Activated CD8-positive, alpha-beta memory T cell treated with anti-CD3 and anti-CD28 coated beads, Interleukin-2, amount 50 U/mL, for 24 hours (primary cell): ENCODE results near the gene WDR81.
"Not testable (repeated sequence)": the region's sequence is repeated elsewhere in the genome, so short reads cannot be mapped to it uniquely, and the experiment has no call there.

Experiments used
- DNase-seq: peaks from one replicate; pipeline ENCODE4 v3.0.0-alpha.2; 2020; ENCODE audit errors: extremely low read depth

WDR81 gene

DNA sequence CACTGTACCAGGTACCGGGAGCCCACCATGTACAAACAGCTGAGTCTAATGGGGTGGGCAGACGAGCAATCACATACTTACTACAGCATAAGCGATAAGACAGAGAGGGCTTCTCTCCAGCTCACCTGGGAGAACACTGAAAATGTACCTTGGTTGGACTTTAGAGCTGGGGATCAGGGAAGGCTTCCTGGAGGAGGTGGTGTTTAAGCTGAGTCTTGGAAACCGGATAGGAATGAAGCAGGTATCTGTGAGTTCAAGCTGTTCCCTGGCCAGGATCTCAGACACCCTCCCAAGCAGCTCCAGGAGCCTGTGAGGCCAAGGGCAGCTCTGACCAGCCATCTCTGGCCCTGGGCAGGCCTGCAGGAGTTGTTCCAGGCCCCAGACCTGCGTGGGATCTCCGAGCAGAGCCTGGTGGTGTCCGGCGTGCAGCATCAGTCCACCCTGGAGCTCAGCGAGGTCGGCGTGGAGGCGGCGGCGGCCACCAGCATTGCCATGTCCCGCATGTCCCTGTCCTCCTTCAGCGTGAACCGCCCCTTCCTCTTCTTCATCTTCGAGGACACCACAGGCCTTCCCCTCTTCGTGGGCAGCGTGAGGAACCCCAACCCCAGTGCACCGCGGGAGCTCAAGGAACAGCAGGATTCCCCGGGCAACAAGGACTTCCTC, 29.4 kb downstream of the WDR81 start:
- no peak for DNase-seq

DNA sequence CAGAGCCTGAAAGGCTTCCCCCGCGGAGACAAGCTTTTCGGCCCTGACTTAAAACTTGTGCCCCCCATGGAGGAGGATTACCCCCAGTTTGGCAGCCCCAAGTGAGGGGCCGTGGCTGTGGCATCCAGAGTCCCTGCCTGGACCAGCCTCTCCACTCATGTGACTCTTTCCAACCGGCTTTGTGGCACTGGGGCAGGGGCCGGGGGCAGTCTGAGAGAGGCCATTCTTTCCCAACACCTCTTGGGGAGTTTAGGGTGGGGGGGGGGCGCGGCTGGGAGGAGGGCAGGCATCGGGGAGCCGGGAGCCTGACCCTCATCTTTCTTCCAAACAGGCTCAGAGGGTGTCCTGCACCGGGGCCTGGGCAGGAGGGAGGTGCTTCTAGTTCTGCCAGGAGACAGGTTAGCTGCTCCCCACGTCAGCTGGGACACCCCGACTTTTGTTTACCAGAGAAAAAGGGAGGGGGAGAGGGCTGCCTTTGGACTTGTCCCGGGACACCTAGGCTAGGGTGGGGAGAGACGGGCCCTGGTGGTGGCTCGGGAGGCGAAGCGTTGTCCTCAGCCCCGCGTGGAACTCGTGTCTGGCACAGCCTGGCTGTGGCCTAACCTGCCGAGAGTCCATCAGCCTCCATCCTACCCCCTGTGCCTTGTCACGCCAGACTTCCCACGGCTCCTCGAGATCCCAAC, 30.1 kb downstream of the WDR81 start:
- DNase-seq: no peak

DNA sequence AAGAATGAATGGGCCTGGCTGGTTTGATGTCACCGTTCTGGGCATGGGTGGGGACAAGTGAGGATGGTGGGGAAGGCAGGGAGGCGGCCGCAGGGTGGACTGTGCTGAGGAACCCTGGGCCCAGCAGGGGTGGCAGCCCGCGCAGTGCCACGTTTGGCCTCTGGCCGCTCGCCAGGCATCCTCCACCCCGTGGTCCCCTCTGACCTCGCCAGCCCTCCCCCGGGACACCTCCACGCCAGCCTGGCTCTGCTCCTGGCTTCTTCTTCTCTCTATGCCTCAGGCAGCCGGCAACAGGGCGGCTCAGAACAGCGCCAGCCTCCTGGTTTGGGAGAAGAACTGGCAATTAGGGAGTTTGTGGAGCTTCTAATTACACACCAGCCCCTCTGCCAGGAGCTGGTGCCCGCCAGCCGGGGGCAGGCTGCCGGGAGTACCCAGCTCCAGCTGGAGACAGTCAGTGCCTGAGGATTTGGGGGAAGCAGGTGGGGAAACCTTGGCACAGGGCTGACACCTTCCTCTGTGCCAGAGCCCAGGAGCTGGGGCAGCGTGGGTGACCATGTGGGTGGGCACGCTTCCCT, 30.8 kb downstream of the WDR81 start:
- DNase-seq: no peak

DNA sequence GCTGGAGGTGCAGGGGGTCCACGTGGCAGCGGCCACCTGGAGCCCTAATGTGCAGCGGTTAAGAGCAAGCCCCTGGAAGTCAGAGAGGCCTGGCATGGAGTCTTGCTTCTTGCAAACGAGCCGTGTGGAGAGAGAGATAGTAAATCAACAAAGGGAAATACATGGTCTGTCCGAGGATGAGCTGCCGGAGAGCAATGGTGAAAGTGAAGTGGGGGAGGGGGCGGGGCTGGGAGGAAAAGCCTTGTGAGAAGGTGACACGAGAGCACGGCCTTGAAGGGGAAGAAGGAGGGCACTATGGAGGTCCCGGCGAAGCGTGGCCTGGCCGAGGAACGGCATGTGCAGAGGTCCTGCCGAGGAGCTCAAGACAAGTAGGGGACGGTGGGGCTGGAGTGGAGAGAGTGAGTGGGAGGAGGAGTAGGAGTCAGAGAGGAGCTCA, 31.3 kb downstream of the WDR81 start:
- no peak for DNase-seq

DNA sequence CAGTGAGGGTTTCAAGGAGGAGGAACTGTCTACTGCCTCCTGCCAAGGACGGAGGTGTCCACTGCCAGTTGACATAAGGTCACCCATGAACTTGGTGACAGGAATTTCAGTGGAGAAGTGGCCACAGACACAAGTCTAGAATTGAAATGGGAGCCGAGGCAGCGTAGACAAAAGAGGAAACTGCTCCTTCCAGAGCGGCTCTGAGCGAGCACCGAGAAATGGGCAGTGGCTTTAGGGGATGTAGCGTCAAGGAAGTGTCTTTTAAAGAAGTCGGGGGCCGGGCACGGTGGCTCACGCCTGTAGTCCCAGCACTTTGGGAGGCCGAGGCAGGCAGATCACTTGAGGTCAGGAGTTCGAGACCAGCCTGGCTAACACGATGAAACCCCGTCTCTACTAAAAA, 34.3 kb downstream of the WDR81 start:
- no peak for DNase-seq

DNA sequence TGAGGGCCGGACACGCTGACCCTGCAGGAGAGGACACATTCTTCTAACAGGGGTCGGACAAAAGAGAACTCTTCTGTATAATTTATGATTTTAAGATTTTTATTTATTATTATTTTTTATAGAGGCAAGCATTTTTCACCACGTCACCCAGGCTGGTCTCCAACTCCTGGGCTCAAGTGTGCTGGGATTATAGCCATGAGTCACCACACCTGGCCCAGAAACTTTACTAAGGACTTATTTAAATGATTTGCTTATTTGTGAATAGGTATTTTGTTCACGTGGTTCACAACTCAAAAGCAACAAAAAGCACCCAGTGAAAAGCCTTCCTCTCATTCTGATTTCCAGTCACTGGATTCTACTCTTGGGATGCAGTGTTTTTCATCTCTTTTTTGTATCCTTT, 35.0 kb downstream of the WDR81 start:
- no peak for DNase-seq

DNA sequence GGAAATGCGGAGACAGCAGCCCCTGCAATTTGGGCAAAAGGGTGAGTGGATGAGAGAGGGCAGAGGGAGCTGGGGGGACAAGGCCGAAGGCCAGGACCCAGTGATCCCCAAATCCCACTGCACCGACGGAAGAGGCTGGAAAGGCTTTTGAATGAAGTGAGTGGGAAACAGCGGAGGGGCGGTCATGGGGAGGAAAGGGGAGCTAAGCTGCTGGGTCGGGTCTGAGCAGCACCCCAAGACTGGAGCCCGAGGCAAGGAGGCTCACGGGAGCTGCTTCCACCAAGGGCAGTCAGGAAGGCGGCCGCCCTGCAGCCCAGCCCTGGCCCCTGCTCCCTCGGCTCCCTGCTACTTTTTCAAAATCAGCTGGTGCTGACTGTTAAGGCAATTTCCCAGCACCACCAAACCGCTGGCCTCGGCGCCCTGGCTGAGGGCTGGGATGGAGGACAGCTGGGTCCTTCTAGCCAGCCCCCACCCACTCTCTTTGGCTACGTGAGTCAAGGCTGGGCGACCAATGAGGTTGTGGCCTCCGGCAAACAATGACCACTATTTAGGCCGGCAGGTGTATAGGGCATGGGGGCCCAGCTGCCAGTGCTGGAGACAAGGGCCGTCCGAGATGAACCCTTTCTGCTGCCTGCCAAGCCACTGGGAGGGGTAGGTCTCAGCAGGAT, 37.9 kb downstream of the WDR81 start:
- DNase-seq: no peak

DNA sequence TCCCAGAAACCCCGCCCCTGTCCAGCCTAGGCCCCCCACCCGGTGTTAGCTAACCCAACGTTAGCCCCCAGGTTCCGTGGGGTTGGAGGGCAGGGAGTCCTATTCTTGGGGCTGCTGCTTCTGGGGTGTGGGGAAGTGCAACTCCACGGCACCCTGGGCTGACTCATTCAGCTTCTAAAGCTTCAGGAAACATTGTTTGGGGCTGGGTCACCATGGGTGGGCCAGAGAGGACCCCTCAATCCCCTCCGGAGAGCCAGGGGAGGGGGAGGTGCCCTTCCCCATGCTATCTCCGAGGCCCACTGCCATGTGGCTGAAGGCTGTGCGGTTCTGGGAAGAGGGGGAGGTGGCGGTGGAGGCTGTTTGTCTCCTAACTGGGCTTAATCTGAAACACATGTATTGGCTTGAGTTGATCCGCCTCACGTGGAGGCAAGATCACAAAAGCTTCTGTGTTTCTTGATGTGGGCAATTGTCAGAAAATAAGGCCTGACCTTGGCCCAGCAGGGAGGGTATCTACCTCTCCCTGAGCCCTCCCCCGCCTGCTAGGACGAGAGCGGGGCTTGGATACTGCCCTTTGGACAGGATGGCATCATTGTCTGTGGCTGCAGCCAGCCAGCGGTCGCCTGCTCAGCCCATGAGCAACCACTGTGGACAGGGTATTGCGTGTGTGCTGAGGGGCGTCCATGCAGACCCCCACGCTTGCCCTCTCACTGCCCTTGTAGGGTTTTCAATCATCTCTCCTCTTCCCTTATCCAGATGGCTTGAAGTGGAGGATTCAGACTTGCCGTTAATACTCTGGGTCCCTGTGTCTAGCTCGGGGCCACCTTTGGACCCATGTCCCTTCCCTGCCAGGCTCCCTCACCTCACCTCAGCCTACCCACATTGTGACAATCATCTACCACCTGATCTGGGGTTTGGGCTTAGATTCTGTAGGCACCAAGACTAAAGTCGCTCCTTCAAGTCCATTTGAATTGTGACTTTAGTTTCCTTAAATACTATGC, 38.7 kb downstream of the WDR81 start:
- no peak for DNase-seq

DNA sequence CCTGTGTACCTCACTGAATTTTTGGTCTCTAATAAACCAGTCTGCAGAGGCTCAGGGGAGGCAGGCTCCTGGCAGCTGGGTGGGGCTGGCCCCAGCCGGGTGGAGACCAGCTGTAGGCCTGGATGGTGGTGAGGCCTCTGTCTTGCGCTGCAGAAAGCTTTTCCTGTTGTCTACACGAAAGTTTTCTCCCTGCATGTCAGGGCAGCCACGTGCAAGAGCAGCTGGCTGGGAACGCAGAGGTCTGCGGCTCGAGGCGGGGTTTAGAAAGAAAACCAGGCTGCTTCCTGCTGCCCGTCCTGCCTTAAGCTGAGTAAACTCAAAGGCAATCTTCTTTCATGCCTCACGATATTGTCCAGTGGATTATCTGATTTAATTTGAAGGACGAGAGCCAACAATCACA, 39.8 kb downstream of the WDR81 start:
- DNase-seq: no peak

DNA sequence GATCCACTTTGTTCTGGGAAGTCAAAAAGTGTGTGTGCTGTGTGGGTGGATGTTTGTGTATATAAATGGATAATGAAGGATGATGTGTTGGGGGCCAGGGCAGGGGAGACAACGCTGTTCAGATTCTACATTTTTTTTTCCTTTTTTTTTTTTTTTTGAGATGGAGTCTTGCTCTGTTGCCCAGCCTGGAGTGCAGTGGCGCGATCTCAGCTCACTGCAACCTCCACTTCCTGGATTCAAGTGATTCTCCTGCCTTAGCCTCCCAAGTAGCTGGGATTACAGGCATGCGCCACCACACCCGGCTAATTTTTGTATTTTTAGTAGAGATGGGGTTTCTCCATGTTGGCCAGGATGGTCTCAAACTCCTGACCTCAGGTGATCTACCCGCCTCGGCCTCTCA, 40.2 kb downstream of the WDR81 start:
- not testable (repeated sequence) for DNase-seq

DNA sequence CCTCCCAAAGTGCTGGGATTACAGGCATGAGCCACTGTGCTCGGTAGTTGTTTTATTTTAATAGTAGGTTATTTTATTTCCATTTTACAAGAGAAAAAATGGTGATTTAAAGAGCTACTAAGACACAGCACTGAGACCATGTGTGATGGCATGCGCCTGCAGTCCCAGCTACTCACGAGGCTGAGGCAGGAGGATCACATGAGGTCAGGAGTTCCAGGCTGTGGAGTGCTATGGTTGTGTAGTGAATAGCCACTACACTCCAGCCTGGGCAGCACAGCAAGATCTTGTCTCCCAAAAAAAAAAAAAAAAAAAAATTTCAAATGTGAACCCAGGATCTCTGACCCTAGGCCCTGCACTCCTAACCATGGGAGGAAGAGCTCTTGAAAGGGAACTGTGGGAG, 41.1 kb downstream of the WDR81 start:
- no peak for DNase-seq

DNA sequence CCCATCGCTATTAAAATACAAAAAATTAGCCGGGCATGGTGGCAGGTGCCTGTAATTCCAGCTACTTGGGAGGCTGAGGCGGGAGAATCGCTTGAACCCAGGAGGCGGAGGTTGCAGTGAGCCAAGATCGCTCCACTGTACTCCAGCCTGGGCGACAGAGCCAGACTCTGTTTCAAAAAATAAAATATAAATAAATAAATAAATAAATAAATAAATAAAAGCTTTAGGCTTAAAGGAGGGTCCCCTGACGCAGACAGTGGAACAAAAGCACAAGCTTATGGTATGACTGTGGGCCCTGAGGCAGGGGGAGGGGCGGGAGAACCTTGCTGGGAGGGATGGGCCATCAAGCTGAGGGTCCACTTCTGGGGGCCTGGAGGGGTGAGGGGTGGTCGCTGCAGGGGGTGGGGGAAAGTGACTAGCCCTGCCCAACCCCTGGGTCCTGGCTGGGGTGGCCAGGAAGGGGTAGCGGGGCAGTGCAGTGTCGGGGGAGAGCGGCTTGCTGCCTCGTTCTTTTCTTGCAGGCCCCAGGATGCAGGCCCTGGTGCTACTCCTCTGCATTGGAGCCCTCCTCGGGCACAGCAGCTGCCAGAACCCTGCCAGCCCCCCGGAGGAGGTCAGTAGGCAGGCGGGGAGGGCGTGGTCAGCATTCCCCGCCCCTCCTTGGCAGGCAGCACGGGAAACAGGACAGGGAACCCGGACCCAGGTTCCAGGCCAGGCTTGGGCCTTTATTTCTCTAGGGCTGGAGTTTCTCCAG, 42.1 kb downstream of the WDR81 start:
- DNase-seq: no peak

DNA sequence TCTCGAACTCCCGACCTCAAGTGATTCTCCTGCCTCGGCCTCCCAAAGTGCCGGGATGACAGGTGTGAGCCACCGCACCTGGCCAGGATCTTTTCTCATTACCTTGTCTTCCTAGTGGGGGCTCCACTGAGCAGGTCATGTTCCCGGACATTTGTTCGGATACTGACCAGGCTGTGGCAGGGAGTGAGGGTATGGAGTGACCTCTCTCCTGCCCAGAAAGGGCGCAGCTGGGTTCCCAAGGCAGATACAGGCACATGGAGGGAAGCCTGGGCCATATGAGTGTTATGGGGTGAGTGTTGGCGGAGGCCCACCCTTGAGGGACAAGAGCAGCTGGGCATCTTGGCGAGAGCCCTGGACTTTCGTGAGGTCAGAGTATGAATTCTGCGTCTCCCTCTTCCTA, 42.9 kb downstream of the WDR81 start:
- no peak for DNase-seq

DNA sequence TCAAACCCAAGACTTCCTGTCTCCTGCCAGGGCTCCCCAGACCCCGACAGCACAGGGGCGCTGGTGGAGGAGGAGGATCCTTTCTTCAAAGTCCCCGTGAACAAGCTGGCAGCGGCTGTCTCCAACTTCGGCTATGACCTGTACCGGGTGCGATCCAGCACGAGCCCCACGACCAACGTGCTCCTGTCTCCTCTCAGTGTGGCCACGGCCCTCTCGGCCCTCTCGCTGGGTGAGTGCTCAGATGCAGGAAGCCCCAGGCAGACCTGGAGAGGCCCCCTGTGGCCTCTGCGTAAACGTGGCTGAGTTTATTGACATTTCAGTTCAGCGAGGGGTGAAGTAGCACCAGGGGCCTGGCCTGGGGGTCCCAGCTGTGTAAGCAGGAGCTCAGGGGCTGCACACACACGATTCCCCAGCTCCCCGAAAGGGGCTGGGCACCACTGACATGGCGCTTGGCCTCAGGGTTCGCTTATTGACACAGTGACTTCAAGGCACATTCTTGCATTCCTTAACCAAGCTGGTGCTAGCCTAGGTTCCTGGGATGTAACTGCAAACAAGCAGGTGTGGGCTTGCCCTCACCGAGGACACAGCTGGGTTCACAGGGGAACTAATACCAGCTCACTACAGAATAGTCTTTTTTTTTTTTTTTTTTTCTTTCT, 45.4 kb downstream of the WDR81 start:
- DNase-seq: no peak

DNA sequence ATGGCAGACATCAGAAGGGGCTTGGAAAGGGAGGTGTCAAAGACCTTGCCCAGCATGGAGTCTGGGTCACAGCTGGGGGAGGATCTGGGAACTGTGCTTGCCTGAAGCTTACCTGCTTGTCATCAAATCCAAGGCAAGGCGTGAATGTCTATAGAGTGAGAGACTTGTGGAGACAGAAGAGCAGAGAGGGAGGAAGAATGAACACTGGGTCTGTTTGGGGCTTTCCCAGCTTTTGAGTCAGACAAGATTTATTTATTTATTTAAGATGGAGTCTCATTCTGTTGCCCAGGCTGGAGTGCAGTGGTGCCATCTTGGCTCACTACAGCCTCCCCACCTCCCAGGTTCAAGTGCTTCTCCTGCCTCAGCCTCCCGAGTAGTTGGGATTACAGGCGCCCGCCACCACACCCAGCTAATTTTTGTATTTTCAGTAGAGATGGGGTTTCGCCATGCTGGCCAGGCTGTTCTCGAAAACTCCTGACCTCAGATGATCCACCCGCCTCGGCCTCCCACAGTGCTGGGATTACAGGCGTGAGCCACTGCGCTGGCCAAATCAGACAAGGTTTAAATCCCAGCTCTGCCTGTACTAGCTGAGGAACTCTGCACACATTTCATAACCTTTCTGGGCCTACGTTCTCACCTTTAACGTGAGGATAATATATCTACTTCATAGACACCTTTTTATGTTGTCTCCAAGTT, 48.6 kb downstream of the WDR81 start:
- DNase-seq: not testable (repeated sequence)

DNA sequence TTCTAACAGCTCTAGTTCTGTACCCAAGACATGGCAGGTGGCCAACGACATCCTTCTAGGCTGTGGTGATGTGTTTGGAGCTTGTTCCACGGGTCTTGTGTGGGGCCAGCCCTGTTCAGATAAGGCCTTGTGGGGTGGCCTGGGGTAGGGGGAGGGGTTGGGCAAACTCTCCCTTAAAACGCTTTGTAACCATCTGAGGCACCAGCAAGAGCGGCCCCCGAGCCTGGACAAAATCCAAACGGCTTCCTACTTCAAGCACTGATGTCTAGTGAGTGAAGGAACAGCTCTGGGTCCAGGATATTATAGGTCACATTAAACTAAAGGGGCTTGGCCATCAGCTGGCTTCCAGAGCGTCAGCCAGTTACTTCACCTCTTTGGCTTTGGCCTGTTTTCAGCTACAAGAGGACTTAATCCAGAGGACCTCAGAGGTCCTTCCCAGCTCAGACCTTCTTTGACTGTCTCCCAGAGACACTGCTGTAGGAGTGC, 49.2 kb downstream of the WDR81 start:
- DNase-seq: no peak

DNA sequence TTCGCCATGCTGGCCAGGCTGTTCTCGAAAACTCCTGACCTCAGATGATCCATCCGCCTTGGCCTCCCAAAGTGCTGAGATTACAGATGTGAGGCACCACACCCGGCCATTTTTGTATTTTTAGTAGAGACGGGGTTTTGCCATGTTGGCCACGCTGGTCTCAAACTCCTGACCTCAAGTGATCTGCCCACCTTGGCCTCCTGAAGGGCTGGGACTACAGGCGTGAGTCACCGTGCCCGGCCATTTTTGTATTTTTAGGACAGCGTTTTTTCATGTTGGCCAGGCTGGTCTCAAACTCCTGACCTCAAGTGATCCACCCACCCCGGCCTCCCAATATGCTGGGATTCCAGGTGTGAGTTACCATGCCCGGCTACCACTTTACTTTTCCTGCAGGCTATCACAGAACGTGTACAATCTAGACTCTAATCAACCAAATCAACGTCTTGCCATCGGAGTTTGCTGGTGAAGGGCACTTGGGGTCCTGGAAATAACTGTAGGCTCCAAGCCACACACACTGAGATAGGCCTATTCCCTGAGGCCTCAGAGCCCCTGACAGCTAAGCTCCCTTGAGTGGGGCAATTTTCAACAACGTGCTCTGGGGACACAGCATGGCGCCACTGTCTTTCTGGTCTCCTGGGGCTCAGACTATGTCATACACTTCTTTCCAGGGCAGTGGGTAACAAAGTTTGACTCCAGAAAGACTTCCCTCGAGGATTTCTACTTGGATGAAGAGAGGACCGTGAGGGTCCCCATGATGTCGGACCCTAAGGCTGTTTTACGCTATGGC, 50.1 kb downstream of the WDR81 start:
- no peak for DNase-seq

DNA sequence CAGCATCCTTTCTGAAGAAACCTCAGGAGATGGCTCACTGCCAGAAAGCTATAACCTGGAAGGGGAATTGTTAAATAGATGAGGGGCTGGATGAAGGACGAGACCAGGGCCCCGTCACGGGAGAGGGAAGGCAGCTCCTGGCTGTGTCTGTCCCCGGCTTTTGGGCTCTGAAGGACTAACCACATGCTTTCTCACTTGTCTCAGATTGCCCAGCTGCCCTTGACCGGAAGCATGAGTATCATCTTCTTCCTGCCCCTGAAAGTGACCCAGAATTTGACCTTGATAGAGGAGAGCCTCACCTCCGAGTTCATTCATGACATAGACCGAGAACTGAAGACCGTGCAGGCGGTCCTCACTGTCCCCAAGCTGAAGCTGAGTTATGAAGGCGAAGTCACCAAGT, 51.8 kb downstream of the WDR81 start:
- no peak for DNase-seq

DNA sequence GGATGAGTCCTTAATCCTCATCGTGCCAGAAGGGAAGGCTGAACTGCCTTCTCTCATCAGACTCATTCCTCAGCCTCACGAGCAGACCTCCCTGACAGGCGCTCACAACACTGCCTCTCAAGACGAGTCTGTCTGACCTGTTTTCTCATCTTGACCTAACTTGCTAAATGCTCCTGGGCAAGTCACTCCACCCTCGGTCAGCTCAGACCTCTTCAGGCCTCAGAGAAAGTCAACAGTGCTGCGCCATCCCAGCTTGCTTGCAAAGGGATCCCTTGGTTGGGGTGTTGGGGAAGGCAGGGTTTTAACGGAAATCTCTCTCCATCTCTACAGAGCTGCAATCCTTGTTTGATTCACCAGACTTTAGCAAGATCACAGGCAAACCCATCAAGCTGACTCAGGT, 52.4 kb downstream of the WDR81 start:
- DNase-seq: no peak
